Skin epidermis (tissue), 12 donors: ENCODE data around the gene SELENOP.
"Not testable (repeated sequence)": the region's sequence is repeated elsewhere in the genome, so short reads cannot be mapped to it uniquely, and the experiment has no call there.

ENCODE experiments used
- H3K27ac ChIP-seq, 21 experiments: fragments of 200-600 bp; sonication (generic) in 11 of 21; one replicate each; pipeline ENCODE4 v1.5.0; 2020; ENCODE audit warnings: mild to moderate bottlenecking in 3 of 21, inconsistent platforms in 2 of 21, moderate library complexity in 2 of 21
- H3K4me3 ChIP-seq, 7 experiments: fragments of 200-600 bp; sonication (generic) in 2 of 7; one replicate each; pipeline ENCODE4 v1.5.0; 2020; ENCODE audit warnings: inconsistent platforms in 2 of 7, mild to moderate bottlenecking in 2 of 7, moderate library complexity in 1 of 7

Gene SELENOP, protein sequence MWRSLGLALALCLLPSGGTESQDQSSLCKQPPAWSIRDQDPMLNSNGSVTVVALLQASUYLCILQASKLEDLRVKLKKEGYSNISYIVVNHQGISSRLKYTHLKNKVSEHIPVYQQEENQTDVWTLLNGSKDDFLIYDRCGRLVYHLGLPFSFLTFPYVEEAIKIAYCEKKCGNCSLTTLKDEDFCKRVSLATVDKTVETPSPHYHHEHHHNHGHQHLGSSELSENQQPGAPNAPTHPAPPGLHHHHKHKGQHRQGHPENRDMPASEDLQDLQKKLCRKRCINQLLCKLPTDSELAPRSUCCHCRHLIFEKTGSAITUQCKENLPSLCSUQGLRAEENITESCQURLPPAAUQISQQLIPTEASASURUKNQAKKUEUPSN

GRCh38 chr5:42811591-42812446 lies at the start of gene SELENOP:
TSS of gene SELENOP (minus strand) at chr5:42811892. CDS start at chr5:42808353, 3,539 bp downstream.
- H3K27ac ChIP-seq: peak within 1 kb of the TSS in 20 of 21 experiments; percentile 29 to 88 (median 82)

DNA sequence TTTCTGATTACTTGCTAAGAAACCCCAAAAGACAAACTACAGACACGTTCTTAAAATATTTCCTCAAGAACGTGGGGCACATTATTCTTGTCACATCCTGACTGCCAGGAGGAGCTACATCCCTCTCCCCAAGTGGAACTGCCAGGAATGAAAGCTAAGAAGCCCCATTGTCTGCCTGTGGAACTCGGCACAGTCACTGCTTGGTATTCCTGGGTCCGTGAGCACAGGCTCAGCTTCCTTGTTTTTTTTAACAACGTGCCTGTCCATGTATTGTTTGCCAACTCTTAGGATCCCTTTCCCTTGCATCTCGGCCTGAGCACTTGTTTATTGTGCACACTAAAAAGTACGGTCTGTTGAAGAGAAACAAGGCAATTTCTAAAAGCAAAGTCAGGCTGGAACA lies 47.0 kb upstream of the SELENOP start:
- no peak overlapping the region for H3K4me3 ChIP-seq
- H3K27ac ChIP-seq: peak overlapping the region in 12 of 21 experiments; percentile 17 to 71 (median 56)

More at GRCh38 chr5:42811591-42812446, at the start of gene SELENOP:
- peak within 1 kb of the TSS; percentile 23 to 50 (median 37) for H3K4me3 ChIP-seq

DNA sequence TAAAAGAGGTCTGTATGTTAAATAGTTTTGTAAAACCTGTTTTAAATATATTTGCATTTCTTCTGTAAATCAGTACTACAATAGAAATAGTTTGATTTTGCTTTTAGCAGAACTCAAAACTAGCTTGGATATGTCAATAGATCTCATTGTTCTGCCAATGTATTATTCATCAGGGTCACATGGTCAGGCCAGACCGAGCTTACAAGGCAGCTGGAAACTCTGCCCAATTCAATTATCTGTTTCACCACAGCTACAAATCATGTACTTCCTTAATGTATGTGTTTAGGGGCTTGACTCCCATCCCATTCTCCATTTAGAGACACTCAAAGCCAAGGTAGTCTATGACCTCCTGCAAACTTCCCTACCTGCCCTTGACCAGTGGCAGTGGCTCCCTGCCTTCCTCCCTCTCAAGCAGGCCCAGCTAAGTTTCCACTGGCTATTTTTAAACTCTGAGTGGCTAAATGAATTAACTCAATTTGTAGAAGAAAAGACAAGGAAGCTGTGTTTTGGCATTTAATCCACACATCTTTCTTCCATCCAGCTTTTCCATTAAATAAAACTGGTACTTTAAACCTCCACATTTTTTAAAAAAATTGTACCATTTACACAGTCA lies 46.4 kb upstream of the SELENOP start:
- Histone ChIP-seq H3K4me3 (no peak overlapping the region), H3K27ac (peak overlapping the region in 13 of 21 experiments; percentile 13 to 71 (median 56))

GRCh38 chr5:42855811-42856210 lies 44.1 kb upstream of the SELENOP start:
- Histone ChIP-seq H3K4me3 (no peak overlapping the region), H3K27ac (no peak overlapping the region)

DNA sequence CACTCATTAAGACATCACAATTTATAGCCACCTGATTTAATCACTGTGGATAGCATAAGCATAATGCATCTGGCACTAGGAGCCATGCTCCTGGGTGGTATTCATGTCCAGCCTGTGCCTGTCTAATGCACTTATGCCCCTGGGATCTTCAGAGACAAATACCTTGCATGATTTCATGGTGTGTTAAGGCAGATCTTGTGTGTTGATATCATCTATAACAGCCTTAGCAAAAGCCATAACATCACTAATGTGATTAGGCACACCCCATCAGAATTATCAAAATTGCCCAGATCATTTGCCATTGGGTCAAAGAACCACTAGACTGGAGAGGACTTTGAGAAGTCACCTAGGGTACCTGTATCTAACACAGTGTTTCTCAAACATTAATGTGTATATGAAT lies 43.7 kb upstream of the SELENOP start:
- no peak overlapping the region for H3K27ac ChIP-seq
- H3K4me3 ChIP-seq: no peak overlapping the region

- no peak overlapping the region for H3K27ac ChIP-seq
- H3K4me3 ChIP-seq: no peak overlapping the region
Measured at GRCh38 chr5:42854795-42855194, 43.1 kb upstream of the SELENOP start.

DNA sequence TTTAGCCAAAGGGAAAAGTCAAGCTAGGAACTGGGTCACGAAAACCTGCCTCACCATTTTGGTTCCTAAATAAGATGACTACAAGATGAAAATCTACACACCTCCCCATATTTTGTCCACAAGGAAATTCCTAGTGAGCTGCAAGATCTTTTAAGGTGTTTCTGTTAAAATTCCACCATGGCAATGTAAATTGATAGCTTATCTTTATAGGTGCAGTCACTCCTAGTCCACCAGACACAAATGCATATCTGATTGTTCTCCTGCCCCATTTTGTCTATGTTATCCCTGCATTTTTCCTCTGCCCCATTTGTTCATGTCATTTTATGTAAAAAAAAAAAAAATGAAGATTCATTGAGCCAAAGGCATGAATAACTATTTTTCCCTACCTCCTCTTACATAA lies 41.1 kb upstream of the SELENOP start:
- no peak overlapping the region for H3K4me3 ChIP-seq
- H3K27ac ChIP-seq: no peak overlapping the region

- Histone ChIP-seq H3K27ac (no peak overlapping the region), H3K4me3 (no peak overlapping the region)
Measured at GRCh38 chr5:42851481-42851880, 39.8 kb upstream of the SELENOP start.

DNA sequence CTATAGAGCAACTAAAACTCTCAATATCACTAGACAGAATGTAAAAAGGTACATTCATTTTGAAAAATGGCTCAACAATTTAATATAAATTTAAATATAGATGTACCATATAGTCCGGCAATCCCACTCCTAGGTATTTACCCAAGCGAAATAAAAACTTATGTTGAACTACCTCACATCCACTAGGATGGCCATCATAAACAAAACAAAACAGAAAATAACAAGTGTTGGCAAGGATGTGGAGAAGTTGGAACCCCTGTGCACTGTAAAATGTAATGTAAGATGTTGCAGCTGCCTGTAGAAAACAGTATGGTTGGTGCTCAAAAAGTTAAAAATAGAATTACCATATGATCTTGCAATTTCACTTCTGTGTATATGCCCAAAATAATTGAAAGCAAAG lies 36.9 kb upstream of the SELENOP start:
- no peak overlapping the region for H3K4me3 ChIP-seq
- no peak overlapping the region for H3K27ac ChIP-seq

- not testable (repeated sequence) for H3K4me3 ChIP-seq, H3K27ac ChIP-seq
Measured at GRCh38 chr5:42844408-42844807, 32.7 kb upstream of the SELENOP start.

DNA sequence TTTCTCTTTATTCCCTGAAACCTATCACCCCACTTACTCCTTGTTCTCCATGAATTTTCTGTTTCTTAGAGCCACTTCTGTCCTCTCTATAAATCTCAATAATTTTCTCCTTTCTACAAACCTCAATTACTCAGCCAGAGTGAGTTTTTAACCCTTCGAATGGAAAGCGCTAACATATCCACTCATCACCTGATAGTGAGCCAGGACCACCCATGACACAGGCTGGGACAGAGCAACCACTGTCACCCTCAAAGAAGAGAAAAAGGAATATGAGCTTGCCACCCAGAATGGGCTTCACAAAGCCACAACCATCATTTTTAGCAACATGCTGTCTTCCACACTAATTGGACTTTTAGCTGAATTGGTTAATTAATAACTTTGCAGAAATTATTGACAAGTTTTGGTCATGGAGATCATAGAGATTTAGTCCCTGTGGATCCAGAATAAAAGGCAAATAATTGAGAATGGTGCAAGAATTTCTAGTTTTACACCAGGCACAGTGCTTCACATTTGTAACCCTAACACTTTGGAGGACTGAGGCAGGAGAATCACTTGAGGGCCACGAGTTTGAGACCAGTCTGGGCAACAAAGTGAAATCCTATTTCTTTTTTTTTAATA lies 32.1 kb upstream of the SELENOP start:
- Histone ChIP-seq H3K27ac (peak overlapping the region in 1 of 21 experiments; percentile 50), H3K4me3 (no peak overlapping the region)

- no peak overlapping the region for H3K4me3 ChIP-seq
- H3K27ac ChIP-seq: peak overlapping the region in 2 of 21 experiments; percentile 28 to 50
Measured at GRCh38 chr5:42842921-42843641, 31.4 kb upstream of the SELENOP start.

GRCh38 chr5:42840842-42841567 lies 29.3 kb upstream of the SELENOP start:
- no peak overlapping the region for H3K4me3 ChIP-seq
- H3K27ac ChIP-seq: peak overlapping the region in 13 of 21 experiments; percentile 20 to 68 (median 51)

GRCh38 chr5:42840269-42840668 lies 28.6 kb upstream of the SELENOP start:
- Histone ChIP-seq H3K4me3 (no peak overlapping the region), H3K27ac (peak overlapping the region in 15 of 21 experiments; percentile 18 to 68 (median 40))

DNA sequence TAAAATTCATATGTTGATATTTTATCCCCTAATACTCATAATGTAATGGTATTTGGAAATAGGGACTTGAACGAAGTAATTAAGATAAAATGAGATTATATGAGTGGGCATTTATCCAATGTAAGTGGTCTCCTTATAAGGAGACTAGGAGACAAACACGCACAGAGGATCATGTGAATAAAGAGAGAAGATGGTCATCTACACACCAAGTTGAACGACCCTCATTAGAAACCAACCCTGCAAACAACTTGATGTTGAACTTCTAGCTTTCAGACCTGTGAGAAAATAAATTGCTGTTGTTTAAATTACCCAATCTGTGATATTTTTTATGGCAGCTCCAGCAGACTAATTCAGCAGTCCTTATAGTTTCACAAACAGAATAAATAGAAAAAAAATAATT lies 27.5 kb upstream of the SELENOP start:
- no peak overlapping the region for H3K4me3 ChIP-seq
- H3K27ac ChIP-seq: no peak overlapping the region

GRCh38 chr5:42837601-42838000 lies 25.9 kb upstream of the SELENOP start:
- Histone ChIP-seq H3K4me3 (no peak overlapping the region), H3K27ac (no peak overlapping the region)

DNA sequence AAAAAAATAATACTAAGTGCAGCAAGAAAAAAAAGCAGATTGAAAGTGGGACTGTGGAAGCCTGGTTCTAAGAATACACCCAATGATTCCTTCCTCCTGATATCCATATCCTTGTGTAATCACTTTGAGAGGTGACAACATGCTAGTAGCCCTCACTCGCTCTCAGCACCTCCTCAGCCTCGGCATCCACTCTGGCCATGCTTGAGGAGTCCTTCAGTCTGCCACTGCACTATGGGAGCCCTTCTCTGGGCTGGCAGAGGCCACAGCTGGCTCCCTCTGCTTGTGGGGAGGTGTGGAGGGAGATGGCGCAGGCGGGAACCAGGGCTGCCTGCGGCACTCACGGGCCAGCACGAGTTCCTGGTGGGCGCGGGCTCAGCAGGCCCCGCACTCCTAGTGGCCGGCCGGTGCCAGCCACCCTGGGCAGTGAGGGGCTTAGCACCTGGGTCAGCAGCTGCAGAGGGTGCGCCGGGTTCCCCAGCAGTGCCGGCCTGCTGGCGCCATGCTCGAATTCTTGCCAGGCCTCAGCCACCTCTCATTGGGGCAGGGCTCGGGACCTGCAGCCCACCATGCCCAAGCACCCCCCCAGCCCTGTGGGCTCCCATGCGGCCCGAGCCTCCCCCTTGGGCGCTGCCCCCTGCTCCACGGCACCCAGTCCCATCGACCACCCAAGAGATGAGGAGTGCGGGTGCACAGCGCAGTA lies 24.5 kb upstream of the SELENOP start:
- H3K4me3 ChIP-seq: no peak overlapping the region
- no peak overlapping the region for H3K27ac ChIP-seq

- H3K27ac ChIP-seq: no peak overlapping the region
- no peak overlapping the region for H3K4me3 ChIP-seq
Measured at GRCh38 chr5:42832060-42832459, 20.4 kb upstream of the SELENOP start.
